Kidney epithelial cell (primary cell): ENCODE results near the gene DCHS2. TPM values are rescaled to one million over a fixed set of nuclear protein-coding genes. Genes with fewer than 3 reads are reported as not detected.

Source experiments
- DNase-seq: peaks from one replicate; pipeline ENCODE4 v3.0.0-alpha.2; 2010; ENCODE audit warnings: low read depth
- H3K27me3 ChIP-seq: 2 replicates; pipeline ENCODE4 v1.6.0; 2011; ENCODE audit warnings: low read length; ENCODE audit not compliant: control insufficient read depth, insufficient read depth
- H3K36me3 ChIP-seq: 2 replicates; pipeline ENCODE4 v1.5.1; 2011; ENCODE audit warnings: low read length; ENCODE audit not compliant: control insufficient read depth, insufficient read depth
- H3K4me3 ChIP-seq: 2 replicates; pipeline ENCODE4 v1.5.1; 2011; ENCODE audit warnings: low read depth, mild to moderate bottlenecking, control low read depth, low read length
- total RNA-seq: library from RNA; depleted of rRNA; stranded (reverse); fragments of >200 nt; gene quantifications from 2 replicates; pipeline ENCODE4 v1.2.3, GENCODE V29; 2015
- TF ChIP-seq, protein P1 (sequence below): IDR thresholded peaks from 2 replicates; pipeline ENCODE4 v1.5.1; 2011; ENCODE audit warnings: mild to moderate bottlenecking, moderate library complexity, low read length, control low read depth, inconsistent platforms; ENCODE audit not compliant: insufficient read depth, poor library complexity, severe bottlenecking

Gene DCHS2
- total RNA-seq, 1 donor from 2014 or later, result 0.75 TPM

DNA sequence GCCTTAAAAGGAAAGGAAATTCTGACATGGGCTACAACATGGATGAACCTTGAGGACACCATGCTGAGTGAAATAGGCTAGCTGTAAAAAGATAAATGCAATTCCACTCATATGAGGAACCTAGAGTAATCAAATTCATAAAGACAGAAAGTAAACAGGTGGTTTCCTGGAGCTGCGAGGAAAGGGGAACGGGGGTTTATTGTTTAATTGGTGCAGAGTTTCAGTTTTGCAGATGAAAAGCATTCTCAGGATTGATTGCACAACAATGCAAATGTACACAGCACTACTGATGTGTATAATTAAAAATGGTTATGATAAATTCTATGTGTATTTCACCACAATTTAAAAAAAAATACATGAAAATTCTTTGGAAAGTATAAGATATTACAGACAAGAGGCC lies 34.6 kb upstream of the DCHS2 start:
- TF ChIP-seq, protein P1, sequence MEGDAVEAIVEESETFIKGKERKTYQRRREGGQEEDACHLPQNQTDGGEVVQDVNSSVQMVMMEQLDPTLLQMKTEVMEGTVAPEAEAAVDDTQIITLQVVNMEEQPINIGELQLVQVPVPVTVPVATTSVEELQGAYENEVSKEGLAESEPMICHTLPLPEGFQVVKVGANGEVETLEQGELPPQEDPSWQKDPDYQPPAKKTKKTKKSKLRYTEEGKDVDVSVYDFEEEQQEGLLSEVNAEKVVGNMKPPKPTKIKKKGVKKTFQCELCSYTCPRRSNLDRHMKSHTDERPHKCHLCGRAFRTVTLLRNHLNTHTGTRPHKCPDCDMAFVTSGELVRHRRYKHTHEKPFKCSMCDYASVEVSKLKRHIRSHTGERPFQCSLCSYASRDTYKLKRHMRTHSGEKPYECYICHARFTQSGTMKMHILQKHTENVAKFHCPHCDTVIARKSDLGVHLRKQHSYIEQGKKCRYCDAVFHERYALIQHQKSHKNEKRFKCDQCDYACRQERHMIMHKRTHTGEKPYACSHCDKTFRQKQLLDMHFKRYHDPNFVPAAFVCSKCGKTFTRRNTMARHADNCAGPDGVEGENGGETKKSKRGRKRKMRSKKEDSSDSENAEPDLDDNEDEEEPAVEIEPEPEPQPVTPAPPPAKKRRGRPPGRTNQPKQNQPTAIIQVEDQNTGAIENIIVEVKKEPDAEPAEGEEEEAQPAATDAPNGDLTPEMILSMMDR, result no peak
- Histone ChIP-seq H3K4me3 (no peak overlapping the region), H3K27me3 (no peaks in the 10 kb centered on the region), H3K36me3 (no peaks in the 10 kb centered on the region)
- no peak for DNase-seq

DNA sequence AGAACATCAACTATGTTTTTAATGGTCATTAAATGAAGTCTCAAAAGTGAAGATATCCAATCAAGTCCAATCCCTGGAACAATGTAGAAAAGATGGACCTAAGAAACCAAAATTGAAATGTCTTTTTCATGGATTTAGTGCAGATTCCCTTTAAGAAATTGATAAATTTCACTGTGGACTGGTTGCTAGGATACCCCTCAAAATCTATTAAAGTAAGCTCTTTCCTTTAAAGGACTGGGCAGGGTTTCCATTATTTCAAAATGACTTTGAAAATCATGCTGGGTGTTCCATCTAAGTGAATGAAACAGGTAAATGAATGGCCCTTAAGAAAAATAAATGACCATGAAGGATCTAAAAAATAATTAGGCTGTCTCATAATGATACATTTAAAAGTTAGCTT lies 30.0 kb upstream of the DCHS2 start:
- H3K36me3 ChIP-seq, result no peaks in the 10 kb centered on the region
- H3K4me3 ChIP-seq, result no peak overlapping the region
- H3K27me3 ChIP-seq, result peaks cover 2% of the 10 kb centered on the region
- TF ChIP-seq, protein P1, result no peak
- no peak for DNase-seq

DNA sequence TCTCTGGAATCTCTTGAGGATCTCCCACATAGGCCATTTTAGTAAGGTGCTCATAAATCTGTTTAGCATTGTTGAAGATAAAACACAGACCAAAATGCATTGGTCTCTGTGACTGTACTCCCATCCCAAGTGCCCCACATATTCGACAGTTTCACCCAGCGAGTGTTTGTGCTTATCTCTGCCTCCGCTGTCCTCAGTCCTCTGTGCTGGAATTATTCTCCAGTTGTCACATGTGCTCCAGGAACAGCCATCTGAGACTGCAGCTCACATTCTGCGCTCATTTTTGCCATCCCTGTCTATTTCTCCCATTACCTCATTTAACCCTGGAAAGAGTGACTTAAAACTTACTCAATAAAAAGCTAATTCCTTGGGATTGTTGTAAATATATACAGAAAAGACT lies 27.6 kb upstream of the DCHS2 start:
- TF ChIP-seq, protein P1, result no peak
- Histone ChIP-seq H3K27me3 (peaks cover 2% of the 10 kb centered on the region), H3K4me3 (no peak overlapping the region), H3K36me3 (no peaks in the 10 kb centered on the region)
- no peak for DNase-seq

DNA sequence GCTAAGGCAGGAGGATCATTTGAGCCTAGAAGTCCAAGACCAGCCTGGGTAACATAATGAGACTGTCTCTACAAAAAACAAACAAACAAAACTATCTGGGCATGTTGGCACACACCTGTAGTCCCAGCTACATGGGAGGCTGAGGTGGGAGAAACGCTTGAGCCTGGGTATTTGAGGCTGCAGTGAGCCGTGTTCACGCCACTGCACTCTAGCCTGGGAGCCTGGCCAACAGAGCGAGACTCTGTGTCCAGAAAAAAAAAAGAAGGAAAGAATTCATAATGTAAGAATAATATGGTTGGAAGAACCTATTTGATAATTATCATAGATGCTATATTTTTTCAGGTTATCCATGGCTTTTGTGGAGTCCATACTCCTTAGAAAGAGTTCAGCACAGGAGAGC lies 26.0 kb upstream of the DCHS2 start:
- peaks cover 2% of the 10 kb centered on the region for H3K27me3 ChIP-seq
- no peaks in the 10 kb centered on the region for H3K36me3 ChIP-seq
- DNase-seq, result no peak
- no peak overlapping the region for H3K4me3 ChIP-seq
- TF ChIP-seq, protein P1, result no peak

DNA sequence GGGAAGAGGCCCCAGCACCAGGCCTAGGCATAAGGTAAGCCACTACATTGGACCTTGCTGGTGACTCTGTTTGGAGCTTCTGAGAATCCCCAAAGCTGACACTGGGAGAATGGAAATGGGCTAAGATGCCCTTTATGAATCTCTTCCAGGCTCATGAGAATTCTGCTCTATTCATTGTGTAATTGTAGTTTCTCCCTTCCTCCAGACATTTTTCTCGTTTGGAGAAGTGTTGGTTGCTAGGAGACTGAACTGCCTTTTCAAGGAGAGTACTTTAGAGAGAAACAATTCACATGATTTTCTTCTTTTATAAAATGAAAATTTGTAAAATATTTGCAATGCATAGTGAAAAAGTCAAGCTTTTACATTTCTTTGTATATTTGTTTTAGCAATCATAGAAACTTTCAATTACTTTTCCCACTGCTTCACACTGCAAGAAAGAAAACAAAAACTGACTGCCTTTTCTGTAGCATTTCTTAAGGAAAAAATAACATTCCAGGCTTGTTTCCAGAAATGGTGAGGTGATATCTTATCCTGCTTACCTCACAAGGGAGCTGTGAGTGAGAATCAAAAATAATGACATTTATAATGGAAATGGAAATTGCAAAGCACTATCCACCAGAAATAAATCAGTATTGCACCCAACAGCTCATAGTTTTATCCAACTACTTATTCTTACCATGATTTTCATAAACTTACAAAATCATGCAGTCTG lies 24.9 kb upstream of the DCHS2 start:
- no peak for DNase-seq
- Histone ChIP-seq H3K36me3 (no peaks in the 10 kb centered on the region), H3K4me3 (no peak overlapping the region), H3K27me3 (peaks cover 2% of the 10 kb centered on the region)
- TF ChIP-seq, protein P1, result no peak

DNA sequence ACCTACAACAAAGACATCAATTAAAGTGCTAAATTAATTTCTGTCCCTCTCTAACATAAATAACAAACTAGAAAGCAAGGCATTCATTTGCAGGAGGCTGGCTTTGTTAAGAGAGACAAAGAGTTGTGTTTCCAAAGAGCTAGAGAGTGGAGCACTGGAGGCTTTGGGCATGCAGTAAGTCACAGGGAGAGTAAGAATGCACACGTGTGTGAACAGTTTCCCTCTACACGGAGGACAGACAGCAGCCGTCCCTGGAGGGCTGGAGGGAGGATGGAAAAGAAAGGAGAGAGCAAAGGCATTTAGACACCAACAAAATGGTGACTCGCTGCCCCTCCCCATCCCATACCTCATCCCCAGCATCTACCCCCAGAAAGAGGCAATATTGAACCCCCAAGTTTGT lies 20.4 kb upstream of the DCHS2 start:
- Histone ChIP-seq H3K36me3 (no peaks in the 10 kb centered on the region), H3K27me3 (no peaks in the 10 kb centered on the region), H3K4me3 (no peak overlapping the region)
- DNase-seq, result no peak
- TF ChIP-seq, protein P1, result no peak
